ENCODE data around the gene RNF152. TPM values are rescaled to one million over a fixed set of nuclear protein-coding genes. Genes with fewer than 3 reads are reported as not detected.

RNF152 gene, protein sequence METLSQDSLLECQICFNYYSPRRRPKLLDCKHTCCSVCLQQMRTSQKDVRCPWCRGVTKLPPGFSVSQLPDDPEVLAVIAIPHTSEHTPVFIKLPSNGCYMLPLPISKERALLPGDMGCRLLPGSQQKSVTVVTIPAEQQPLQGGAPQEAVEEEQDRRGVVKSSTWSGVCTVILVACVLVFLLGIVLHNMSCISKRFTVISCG
- total RNA-seq (2014; rRNA removed; shearing (Covaris generic)): 0.84 and 0.95 TPM in 2 replicates

DNA sequence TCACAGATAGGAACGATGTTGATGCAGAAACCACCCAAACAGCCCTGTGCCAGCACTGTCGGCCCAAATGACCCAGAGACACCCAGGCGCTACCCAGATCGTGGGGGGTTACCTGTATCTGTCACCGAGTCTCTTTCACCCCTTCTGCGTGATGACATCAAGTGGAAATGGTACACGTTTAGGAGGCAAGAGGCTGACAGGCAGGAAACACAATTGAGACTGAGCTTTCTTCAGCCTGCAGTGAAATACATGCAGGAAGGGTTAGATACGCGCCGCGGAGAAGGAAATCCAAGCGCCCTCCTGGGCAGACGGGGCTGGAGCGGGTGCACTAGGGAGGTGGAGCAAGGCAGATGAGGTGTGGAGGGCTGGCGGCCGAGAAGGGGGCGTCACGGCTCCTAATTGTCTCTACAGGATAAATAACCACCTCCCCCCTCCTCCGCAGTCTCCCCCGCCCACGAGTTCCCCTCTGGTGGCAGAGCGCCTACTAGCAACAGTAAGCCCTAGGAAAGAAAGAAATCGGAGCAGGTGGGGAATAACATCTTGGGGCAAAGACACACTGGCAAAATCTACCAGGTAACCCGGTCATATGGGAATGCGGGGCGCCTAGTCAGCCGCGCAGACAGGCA lies at the start of gene RNF152:
RNF152 (minus strand) TSS at position 325 of the 626 bp plus-strand sequence. CDS start 76,544 bp downstream, outside the sequence.
- DNase-seq (ENCODE audit: low spot score): no peak

DNA sequence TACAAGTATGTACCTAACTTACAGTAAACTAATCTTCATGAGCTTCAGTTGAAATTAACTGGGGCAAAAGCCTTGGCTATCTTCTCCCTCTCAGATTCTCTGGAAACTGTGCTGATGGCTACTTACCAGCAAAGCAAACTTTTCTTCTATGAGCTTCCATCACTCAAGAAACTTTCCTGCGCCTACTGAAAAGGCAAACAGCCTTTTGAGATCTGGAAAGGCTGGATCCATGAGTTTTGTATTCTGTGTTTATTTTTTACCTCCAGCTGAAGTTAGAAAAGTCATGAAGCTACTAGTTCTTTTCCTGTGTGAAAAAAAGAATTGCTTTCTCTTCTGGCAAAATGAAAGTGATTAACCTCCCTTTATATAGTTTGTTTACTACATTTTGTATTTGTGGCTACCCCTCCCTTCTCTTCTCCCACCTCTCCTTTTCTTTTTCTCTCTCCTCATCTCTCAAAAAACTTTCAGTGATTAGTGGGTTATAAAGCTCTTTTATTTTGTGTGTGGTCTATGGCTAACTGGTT lies 49.2 kb upstream of the RNF152 start:
- DNase-seq (ENCODE audit: low spot score): no peak

DNA sequence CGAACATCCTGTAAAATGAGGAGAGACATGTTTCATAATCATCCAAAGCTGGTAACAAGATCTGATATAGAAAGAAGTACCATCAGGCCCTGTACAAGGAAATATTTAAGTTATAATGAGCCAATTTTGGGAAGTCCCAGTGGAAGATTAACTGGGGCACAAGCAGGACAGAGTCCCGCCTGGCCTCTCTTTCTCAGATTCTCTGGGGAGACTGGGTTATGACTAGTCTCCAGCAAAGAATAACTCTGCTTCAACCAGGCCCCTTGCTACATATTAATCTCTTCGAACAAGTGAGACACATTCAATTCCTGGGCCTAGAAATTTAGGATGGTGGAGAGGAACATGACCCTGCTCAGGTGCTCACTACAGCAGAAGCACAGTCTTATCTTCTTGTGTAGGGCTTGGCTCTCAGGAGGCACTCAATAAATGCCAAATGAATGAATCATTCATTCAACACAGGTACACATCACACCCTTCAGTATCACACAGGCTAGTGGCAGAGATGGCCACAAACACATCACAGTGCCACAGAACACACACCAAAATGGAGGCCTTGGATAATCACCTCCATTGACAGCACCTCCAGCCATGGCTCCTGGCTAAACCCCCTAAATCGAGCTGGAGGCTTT lies 46.4 kb upstream of the RNF152 start:
- DNase-seq (ENCODE audit: low spot score): no peak

DNA sequence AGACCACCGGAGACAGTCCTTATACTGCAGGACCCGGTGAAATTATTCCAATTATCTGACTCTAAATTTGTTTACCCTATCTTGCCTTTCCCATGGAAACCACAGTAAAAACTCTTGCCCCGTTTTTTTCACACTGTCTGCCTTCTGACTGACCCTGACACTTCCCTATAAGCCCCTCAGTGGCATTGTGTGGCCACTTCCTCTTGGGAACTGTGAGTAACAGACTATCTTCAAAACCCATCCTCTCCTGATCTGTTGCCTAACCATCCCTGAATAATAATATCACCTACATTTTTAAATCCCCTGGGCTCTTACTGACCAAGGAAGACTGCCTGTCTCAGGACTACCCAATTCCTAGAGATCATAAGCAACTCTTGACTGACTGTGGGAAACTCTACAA lies 42.6 kb upstream of the RNF152 start:
- DNase-seq (ENCODE audit: low spot score): no peak

DNA sequence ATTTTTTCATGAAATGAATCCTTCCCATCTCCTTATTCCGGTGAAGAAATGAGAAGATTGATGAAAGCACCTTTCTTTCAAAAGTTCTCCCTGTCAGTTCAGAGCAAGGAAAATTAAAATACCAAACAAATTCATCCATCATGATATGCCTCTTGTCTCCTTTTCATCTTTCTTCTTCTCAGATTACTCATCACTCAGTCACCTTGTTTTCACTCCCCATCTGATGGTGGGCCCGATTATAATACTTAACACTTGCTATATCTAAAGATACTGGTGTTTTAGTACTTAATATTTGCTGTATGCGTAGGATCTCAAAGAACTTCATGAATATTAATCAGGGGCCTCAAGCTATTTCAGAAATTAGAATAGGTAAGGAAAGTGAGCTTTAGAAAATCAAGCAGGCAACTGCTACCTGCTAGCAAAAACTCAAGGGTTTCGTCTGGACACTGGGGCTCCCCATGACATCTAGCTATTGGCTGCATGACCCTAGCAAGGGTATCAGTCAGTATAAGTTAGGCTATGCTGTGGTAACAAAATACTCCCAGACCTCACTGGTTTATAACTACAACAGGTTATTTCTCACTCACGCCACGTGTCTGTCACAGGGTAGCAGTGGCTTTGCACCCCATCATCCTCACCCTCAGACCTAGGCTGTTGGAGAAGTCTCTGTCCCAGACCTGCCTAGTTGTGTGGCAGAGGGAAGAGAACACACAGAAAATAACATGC lies 39.0 kb upstream of the RNF152 start:
- DNase-seq (ENCODE audit: low spot score): no peak

DNA sequence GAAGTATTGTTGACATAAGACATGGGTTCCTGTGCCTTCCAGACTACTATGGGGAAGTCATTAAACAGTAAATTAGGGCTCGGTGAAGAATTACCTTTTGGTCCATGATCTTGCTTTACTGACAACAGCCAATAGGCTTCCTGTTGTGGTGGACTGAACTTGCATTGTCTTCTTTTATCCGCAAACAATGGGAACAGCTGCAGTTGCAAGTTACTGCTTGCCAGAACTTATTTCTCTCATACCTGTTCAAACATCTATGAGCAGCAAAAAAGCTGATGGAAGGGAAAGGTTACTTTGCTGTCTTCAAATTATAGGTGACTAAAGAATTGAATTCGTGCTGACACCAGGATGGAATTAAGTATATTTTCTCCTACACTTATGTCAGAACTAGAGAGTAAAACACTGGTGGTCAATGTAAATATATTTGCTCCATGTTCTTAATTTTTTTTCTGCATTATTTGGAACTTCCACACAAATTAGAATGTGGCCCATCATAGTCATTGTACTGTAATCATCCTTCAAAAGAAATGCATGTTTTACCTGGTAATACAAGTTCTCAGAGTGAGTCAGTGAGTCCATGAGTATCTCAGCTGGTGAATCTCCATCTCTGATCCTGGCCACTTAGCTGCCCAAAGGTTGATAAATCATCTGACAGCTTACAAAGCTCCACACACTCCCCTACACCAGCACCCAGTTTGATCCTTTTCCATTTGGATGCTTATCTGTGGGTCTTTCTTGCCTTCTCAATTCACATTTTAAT lies 37.3 kb upstream of the RNF152 start:
- no peak for DNase-seq (ENCODE audit: low spot score)

DNA sequence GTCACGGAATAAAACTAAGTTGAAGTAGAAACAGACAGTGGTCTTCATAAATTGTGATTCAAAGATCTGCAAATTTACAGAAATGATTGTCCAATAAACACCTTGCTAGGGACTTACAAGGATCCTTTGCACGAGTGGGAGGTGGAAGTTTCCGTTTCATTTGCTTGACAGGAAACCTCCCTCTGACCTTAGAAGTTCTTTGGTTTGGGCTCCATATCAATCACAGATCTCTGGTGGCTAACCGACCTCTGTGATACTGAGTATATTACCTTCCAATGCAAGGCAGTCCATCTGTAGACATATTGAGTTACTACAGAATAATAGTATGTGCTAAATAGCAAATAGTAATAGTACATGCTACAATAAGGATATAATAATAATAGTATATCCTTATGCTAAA lies 33.7 kb upstream of the RNF152 start:
- no peak for DNase-seq (ENCODE audit: low spot score)

DNA sequence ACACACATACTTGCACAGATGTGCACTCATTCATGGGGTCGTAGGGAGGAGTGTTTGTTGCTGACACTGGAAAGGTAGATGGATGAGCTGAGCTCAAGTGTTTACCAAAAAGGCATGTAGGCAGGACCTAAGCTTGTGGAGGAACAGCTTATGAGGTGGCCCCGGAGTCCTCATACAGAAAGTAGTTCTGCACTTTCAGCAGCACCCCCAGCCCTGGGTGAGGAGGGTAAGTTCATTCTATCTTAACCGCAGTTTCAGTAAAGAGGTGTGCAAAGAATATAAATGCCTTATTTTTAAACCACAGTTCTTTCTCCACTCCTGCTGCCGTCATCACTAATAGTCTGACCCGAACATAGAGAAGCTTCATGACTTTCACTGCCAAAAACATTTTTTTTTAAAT lies 31.7 kb upstream of the RNF152 start:
- no peak for DNase-seq (ENCODE audit: low spot score)

DNA sequence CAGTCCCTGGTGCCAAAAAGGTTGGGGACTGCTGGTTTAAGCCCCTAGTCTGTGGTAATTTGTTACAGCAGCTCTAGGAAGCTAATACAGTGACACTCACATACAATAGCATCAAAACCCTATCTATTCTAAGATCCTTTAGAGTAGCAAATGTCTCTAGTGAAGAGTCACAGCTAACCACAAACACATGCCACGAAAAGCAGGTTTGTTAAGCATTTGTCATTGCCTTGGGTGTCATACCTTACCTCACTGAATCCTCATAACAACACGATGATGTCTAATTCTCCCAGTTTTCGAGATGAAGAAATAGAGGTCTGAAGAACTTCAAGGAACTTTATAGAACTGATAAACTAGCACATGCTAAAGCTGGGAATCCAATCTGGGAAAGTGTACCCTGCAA lies 29.6 kb upstream of the RNF152 start:
- DNase-seq (ENCODE audit: low spot score): no peak

DNA sequence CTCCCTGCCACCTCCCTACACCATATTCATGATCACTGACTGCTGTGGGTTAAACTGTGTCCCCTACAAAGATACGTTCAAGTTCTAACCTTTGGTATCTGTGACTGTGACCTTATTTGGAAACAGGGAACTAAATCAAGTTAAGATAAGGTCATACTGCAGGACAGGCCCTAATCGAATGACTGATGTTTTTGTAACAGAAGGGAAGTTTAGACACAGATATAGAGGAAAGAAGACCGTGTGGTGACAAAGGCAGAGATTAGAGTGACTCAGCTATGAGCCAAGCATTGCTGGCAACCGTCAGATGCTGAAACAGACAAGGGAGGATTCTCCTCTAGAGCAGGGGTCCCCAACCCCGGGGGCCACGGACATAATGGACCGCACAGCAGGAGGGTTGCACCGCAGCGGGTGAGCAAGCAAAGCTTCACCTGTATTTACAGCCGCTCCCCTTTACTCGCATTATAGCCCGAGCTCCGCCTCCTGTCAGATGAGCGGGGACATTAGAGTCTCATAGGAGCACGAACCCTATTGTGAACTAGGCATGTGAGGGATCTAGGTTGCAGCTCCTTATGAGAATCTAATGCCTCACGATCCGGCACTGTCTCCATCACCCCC lies 28.9 kb upstream of the RNF152 start:
- DNase-seq (ENCODE audit: low spot score): peak; percentile 2

DNA sequence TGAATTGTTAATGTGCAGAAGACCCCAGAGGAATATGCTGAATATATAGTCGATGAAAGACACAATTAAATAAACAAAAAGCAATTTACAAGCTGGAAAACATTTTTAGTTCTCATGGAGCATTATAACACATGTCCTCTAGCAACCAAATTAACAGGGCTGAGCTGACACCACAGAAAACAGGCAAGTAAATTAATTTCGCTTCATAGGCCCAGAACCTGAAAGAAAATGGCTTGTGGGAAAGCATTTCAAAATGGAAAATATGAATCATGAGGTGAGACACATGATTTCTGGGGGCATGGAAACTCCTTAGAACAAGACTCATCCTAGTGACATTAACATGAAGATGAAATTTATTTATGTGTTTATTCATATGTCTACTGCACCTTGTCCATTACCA lies 25.0 kb upstream of the RNF152 start:
- no peak for DNase-seq (ENCODE audit: low spot score)

DNA sequence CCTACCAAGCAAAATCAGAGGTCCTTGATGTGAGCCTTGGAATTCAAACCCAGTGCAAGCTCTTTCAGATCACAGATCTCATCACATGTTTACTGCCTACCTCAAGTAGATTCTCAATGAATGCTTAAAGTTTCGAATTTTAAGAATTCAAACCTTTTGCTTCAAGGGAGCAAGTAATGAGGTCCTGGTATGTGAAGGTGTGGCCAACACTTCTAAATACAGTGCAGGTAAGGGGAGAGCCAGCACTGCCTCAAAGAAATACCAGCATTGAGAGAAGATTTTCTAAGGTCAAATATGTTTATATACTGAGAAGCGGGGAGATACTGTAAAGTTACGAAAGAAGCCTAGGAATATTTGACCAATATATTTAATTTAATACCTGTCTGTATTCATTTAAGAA lies 19.7 kb upstream of the RNF152 start:
- DNase-seq (ENCODE audit: low spot score): no peak

DNA sequence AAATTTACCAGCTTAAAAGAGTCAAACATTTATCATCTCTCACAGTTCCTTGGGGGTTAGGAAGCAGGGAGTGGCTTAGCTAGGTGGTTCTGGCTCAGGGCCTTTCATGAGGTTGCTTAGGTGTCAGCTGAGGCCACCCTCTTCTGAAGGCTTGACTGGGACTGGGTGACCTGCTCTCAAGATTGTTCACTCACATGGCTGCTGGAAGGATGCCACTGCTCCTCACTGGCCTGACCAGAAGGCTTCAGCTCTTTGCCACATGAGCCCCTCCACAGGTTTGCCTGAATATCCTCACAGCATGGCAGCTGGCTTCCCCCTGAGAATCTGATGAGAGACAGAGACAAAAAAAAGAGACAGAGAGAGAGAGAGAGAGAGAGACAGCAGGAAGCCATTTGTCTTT lies 17.3 kb upstream of the RNF152 start:
- DNase-seq (ENCODE audit: low spot score): no peak

DNA sequence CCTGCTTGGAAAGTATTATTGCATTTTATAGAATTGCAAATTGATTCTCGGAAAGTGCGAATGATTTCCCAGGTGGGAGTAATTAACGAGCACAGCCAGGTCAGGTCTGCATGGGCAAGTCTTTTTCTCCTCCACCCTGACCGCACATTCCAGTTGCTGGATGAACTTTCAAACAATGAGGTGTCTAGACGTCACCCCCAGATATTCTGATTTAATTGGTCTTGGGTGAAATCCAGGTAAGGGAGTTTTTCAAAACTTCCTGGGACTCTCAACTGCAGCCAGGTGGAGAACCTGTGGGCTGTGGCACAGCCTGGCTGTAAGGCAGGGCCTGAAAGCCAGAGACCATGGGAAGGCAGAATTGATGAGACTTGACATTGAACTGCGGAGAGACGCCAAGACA lies 15.9 kb upstream of the RNF152 start:
- no peak for DNase-seq (ENCODE audit: low spot score)

DNA sequence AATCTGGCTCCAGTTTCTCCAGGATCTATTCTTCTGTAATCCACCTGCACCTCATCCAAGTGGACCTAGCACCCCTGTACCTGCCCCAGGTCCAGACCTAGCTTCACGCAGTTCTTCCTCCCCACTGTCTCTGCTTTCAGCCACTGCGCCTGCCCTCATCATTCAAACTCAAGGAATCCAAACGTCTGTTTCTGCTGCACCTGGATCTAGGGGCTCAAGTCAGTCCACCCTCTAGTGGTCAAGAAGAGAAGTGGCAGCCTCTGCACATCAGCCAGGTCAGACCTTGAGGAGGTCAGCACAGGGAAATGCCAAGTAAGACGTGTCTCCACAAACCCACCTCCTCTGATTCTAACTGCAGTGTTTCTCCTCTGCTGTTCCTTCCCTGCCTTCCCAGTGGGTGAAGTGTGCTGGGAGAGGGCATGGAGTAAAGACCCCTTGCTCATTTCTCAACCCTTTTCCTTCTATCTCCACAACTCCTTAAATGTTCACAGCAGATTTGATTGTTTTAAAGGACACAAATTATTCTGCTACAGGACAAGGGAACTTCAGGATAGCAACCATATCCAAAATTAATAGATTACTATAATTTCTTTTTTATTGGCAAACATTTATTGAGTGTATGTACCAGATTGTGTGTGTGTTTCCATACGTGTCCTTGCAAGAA lies 8.6 kb upstream of the RNF152 start:
- peak; percentile 30 for DNase-seq (ENCODE audit: low spot score)

DNA sequence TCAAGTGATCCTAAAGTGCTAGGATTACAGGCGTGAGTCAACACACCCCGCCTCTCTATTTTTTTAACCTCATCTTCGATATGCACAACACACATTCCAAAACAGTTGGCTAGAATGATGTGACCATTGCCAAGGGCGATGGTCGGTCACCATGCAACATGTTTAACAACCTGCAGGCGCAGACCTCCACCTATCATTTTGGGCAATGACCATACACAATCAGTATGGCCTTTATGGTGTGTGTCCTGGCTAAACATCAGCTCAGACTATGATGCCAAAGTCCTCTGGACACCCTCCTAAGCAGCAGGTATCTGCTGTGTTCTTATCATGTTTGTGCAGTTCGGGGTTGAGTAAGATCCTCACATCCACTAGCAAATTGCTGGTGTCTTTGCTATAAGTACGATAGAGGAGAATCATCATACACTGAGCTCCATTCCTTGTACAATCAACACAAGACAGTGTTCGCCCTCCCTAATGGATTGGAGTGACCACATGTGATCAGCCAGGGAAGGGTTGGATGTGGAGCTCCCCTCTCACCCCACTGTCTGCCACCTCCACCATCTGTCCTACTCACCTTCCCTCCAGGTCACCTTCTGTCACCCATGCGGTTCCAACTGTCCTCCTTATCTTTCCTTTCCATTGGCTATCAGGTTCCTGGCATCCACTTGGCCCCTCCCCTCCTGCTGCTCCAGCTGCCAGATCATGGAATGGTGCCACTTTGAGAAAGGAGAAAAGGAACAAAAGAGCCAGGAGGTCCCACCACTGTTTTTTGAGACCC lies 7.9 kb upstream of the RNF152 start:
- no peak for DNase-seq (ENCODE audit: low spot score)

DNA sequence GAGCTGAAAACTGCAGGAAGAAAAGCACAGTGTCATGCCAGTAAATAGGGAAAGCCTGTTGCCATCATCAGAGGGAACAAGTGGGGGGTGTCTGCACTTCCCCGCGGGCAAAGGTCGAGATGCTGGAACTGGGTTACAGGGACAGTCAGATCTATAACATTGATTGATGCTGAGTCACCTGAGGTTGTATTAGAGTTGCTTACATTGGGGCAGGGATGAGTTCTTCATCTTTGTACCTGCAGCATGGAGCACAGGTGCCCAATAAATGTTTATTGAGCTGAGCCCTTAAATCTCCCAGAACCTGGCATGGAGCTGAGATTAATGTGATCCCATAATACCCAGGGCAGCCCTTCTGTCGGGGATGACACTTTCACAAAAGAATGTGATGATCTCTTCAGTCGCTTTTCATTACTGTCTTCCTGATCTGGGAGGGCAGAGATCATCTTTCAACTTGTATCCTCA lies 5.9 kb upstream of the RNF152 start:
- DNase-seq (ENCODE audit: low spot score): no peak

DNA sequence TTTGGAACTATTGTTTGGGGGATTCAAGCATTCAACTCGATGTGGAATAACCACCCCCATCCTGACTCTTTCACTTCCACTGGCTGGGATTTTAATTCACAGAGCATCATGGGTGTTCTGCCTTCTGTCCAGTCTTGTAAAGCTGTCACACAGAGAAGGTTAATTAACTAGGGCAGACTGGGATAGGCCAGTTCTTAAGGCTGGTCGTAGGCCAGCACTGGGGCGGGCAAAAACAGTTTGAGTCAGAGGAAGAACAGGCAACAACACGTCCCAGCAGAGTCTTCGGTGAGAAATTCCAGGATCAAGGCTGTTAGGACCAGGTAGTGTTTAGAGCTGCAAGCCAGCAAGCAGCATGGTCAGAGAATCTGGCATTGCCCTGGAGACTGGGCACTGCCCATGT lies 4.0 kb upstream of the RNF152 start:
- DNase-seq (ENCODE audit: low spot score): peak; percentile 53

DNA sequence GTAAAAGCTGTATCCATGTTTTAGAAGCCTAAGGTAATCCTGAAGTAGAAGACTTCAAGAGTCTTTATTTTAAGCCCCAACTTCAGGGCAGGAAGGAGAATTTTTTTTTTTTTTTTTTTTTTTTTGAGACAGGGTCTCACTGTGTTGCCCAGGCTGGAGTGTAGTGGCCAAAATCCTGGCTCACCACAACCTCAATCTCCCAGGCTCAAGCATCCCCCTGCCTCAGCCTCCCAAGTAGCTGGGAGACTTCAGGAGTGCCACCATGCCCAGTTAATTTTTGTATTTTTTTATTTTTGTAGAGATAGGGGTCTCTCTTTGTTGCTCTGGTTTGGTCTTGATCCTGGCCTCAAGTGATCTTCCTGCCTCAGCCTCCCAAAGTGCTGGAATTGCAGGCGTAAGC lies 3.3 kb upstream of the RNF152 start:
- no peak for DNase-seq (ENCODE audit: low spot score)
